ENCODE results near the gene PP2D1.

DNA sequence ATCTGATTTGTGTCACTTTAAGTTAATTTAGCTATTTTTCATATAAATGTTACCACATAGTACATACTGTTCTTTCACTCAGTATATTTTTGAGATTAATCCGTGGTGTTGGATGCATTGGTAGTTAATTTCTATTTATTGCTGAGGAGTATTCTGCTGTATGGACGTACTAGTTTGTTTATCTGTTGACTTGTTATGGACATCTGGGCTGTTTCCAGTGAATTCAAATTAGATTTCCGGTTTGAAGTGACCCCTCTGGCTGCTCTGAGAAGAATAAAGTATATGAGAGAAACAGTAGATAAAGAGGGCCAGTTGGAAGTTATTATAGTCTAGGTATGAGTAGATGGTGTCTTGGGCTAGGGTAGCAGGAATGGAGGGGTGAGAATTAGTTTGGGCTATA, 43.8 kb upstream of the PP2D1 start:
- TF ChIP-seq ZNF274 (IDR thresholded peaks at IDR 0.05; ENCODE audit: low read depth, low read length) (no peak), YY1 (IDR thresholded peaks at IDR 0.05; ENCODE audit: insufficient read depth, insufficient read length) (no peak)

Data from NT2/D1 (cell line).